ENCODE data around the gene GASK1A. TPM values are rescaled to one million over a fixed set of nuclear protein-coding genes. Genes with fewer than 3 reads are reported as not detected.

The GASK1A gene
- total and polyA plus RNA-seq, 4 donors = 0.79 to 22.8 (median 4.6) TPM

DNA sequence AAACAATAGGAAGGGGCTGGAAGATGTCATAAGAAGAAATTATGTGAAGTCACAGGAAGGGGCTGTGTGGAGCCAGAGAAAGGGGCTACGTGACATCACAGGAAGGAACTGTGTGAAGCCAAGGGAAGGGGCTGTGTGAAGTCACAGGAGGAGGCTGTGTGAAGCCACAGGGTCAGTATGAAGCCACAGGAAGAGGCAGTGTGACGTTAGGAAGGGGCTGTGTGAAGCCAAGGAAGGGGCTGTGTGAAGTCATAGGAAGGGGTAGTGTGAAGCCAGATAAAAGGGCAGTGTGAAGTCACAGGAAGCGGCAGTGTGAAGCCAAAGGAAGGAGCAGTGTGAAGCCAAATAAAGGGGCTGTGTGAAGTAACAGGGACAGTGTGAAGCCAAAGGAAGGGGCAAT, 32.5 kb downstream of the GASK1A start:
- Histone ChIP-seq H3K9me3 (ENCODE audit: control insufficient read depth in 4 of 4, low read length in 3 of 4) (no peaks in the 10 kb centered on the region), H3K27ac (ENCODE audit: low read depth in 1 of 2, low read length in 2 of 2) (no peak overlapping the region)
- 84% methylated on average over 3 of the region's 3 CpGs for WGBS

GRCh38 chr3:43012174-43012573, 33.1 kb downstream of the GASK1A start:
- TF ChIP-seq HNF4G (IDR thresholded peaks at IDR 0.05) (no peak), GABPA (IDR thresholded peaks at IDR 0.05 in 1 of 2, conservative IDR thresholded peaks at IDR 0.05 in 1 of 2) (no peak), RAD21 (IDR thresholded peaks at IDR 0.05) (no peak), HNF4A (conservative IDR thresholded peaks at IDR 0.05) (no peak)
- no peak overlapping the region for H3K9ac ChIP-seq (ENCODE audit: low read depth in 1 of 2, low read length in 2 of 2)

More for the DNA sequence above, 32.5 kb downstream of the GASK1A start:
- Histone ChIP-seq H3K27me3 (ENCODE audit: control insufficient read depth in 4 of 4, insufficient read depth in 4 of 4, low read length in 3 of 4) (no peaks in the 10 kb centered on the region), H3K36me3 (ENCODE audit: control insufficient read depth in 4 of 4, insufficient read depth in 3 of 4, low read depth in 1 of 4, low read length in 3 of 4) (no peaks in the 10 kb centered on the region), H3K9ac (ENCODE audit: low read depth in 1 of 2, low read length in 2 of 2) (no peak overlapping the region), H3K4me3 (ENCODE audit: low read depth in 1 of 3, low read length in 3 of 3) (no peak overlapping the region), H3K4me1 (ENCODE audit: control insufficient read depth in 4 of 4, insufficient read depth in 4 of 4, low read length in 3 of 4) (peaks cover 0 to 2% (median 0%) of the 10 kb centered on the region in 4 donors)
- DNase-seq (ENCODE audit: low spot score) = no peak
- TF ChIP-seq GABPA (IDR thresholded peaks at IDR 0.05 in 1 of 2, conservative IDR thresholded peaks at IDR 0.05 in 1 of 2) (no peak), FOXA1 (IDR thresholded peaks at IDR 0.05) (no peak), ZBTB33 (IDR thresholded peaks at IDR 0.05) (no peak), RAD21 (IDR thresholded peaks at IDR 0.05) (no peak)
- TF ChIP-seq, protein P1, sequence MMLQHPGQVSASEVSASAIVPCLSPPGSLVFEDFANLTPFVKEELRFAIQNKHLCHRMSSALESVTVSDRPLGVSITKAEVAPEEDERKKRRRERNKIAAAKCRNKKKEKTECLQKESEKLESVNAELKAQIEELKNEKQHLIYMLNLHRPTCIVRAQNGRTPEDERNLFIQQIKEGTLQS (IDR thresholded peaks at IDR 0.05) = no peak

GRCh38 chr3:43013256-43013655, 34.1 kb downstream of the GASK1A start:
- WGBS = 91% methylated on average over 2 of the region's 2 CpGs
- peaks cover 0 to 2% (median 0%) of the 10 kb centered on the region in 4 donors for H3K9me3 ChIP-seq (ENCODE audit: control insufficient read depth in 4 of 4, low read length in 3 of 4)
- H3K27ac ChIP-seq (ENCODE audit: low read depth in 1 of 2, low read length in 2 of 2) = no peak overlapping the region
- H3K9ac ChIP-seq (ENCODE audit: low read depth in 1 of 2, low read length in 2 of 2) = no peak overlapping the region
- no peaks in the 10 kb centered on the region for H3K27me3 ChIP-seq (ENCODE audit: control insufficient read depth in 4 of 4, insufficient read depth in 4 of 4, low read length in 3 of 4)
- no peaks in the 10 kb centered on the region for H3K36me3 ChIP-seq (ENCODE audit: control insufficient read depth in 4 of 4, insufficient read depth in 3 of 4, low read depth in 1 of 4, low read length in 3 of 4)
- no peaks in the 10 kb centered on the region for H3K4me1 ChIP-seq (ENCODE audit: control insufficient read depth in 4 of 4, insufficient read depth in 4 of 4, low read length in 3 of 4)
- H3K4me3 ChIP-seq (ENCODE audit: low read depth in 1 of 3, low read length in 3 of 3) = no peak overlapping the region
- TF ChIP-seq JUND (IDR thresholded peaks at IDR 0.05) = no peak
- no peak for TF ChIP-seq RXRA (IDR thresholded peaks at IDR 0.05)
- TF ChIP-seq SP1 (IDR thresholded peaks at IDR 0.05) = no peak
- no peak for TF ChIP-seq RAD21 (IDR thresholded peaks at IDR 0.05)
- no peak for TF ChIP-seq REST (IDR thresholded peaks at IDR 0.05)
- no peak for TF ChIP-seq MAX (IDR thresholded peaks at IDR 0.05)
- TF ChIP-seq CTCF (IDR thresholded peaks at IDR 0.05; ENCODE audit: low read depth, low read length, missing input control) = no peak
- TF ChIP-seq, protein P1 (IDR thresholded peaks at IDR 0.05) = no peak
- TF ChIP-seq FOXA1 (IDR thresholded peaks at IDR 0.05) = no peak
- TF ChIP-seq HNF4G (IDR thresholded peaks at IDR 0.05) = no peak
- TF ChIP-seq NR2F2 (IDR thresholded peaks at IDR 0.05) = no peak
- TF ChIP-seq FOXA2 (IDR thresholded peaks at IDR 0.05) = no peak
- no peak for TF ChIP-seq EGR1 (IDR thresholded peaks at IDR 0.05; ENCODE audit: low read depth in 2 of 2)
- no peak for TF ChIP-seq TAF1 (conservative IDR thresholded peaks at IDR 0.05)
- no peak for TF ChIP-seq HNF4A (conservative IDR thresholded peaks at IDR 0.05)
- no peak for TF ChIP-seq ZBTB33 (IDR thresholded peaks at IDR 0.05)
- no peak for TF ChIP-seq GABPA (IDR thresholded peaks at IDR 0.05 in 1 of 2, conservative IDR thresholded peaks at IDR 0.05 in 1 of 2)
- TF ChIP-seq YY1 (IDR thresholded peaks at IDR 0.05) = no peak
- DNase-seq (ENCODE audit: low spot score) = no peak

More at GRCh38 chr3:43012174-43012573, 33.1 kb downstream of the GASK1A start:
- H3K36me3 ChIP-seq (ENCODE audit: control insufficient read depth in 4 of 4, insufficient read depth in 3 of 4, low read depth in 1 of 4, low read length in 3 of 4) = no peaks in the 10 kb centered on the region
- peaks cover 0 to 2% (median 0%) of the 10 kb centered on the region in 4 donors for H3K4me1 ChIP-seq (ENCODE audit: control insufficient read depth in 4 of 4, insufficient read depth in 4 of 4, low read length in 3 of 4)
- no peak overlapping the region for H3K27ac ChIP-seq (ENCODE audit: low read depth in 1 of 2, low read length in 2 of 2)
- no peaks in the 10 kb centered on the region for H3K27me3 ChIP-seq (ENCODE audit: control insufficient read depth in 4 of 4, insufficient read depth in 4 of 4, low read length in 3 of 4)
- no peak for DNase-seq (ENCODE audit: low spot score)
- peaks cover 0 to 2% (median 0%) of the 10 kb centered on the region in 4 donors for H3K9me3 ChIP-seq (ENCODE audit: control insufficient read depth in 4 of 4, low read length in 3 of 4)
- H3K4me3 ChIP-seq (ENCODE audit: low read depth in 1 of 3, low read length in 3 of 3) = no peak overlapping the region
